NCI-H2029 (cell line): Measurements from ENCODE around the gene ADAMTS2.

Source experiments
- DNase-seq: peaks from one replicate; lab custom pipeline; 2025; lab: John Stamatoyannopoulos, UW

ADAMTS2 gene

GRCh38 chr5:179278546-179278945, 66.7 kb downstream of the ADAMTS2 start:
- DNase-seq, result no peak

DNA sequence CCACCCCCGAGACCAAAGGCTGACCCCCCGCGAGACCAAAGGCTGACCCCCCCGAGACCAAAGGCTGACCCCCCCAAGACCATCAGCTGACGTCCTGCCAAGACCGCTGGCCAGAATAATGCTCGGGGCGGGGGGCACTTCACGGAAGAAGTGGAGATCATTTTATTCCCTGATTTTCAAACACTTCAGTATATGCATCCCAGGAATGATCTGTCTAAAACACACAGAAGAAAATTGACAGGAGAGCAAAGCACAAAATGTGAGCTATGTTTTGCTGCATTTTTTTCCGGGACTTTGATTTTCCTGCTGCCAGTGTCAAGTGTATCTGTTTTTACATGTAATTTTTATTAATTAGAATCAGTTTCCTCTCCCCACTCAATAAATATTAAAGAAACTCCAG, 67.1 kb downstream of the ADAMTS2 start:
- DNase-seq, result no peak

- no peak for DNase-seq
Measured at GRCh38 chr5:179276838-179277395, 68.3 kb downstream of the ADAMTS2 start.

- no peak for DNase-seq
Measured at GRCh38 chr5:179275941-179276837, 69.1 kb downstream of the ADAMTS2 start.

DNA sequence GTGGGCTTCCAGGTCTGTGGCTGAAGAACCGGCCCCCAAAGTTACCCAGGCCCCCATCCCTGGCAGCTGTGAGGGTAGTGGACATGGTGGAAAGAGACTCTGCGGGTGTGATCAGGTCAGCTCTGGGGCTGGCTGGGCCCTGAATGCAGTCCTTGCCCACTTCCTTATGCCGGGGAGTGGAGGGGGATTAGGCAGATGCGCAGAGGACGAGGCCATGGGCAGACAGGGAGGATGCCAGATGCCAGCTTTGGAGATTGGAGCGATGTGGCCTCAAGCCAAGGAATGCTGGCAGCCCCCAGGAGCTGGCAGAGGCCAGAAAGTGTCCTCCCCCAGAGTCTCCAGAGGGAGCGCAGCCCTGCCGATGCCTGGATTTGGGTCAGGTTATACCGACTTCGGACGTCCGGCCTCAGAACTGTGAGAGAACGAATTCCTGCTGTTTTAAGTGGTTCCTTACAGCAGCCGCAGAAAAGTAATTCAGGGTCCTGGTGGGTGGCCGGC, 69.8 kb downstream of the ADAMTS2 start:
- no peak for DNase-seq

DNA sequence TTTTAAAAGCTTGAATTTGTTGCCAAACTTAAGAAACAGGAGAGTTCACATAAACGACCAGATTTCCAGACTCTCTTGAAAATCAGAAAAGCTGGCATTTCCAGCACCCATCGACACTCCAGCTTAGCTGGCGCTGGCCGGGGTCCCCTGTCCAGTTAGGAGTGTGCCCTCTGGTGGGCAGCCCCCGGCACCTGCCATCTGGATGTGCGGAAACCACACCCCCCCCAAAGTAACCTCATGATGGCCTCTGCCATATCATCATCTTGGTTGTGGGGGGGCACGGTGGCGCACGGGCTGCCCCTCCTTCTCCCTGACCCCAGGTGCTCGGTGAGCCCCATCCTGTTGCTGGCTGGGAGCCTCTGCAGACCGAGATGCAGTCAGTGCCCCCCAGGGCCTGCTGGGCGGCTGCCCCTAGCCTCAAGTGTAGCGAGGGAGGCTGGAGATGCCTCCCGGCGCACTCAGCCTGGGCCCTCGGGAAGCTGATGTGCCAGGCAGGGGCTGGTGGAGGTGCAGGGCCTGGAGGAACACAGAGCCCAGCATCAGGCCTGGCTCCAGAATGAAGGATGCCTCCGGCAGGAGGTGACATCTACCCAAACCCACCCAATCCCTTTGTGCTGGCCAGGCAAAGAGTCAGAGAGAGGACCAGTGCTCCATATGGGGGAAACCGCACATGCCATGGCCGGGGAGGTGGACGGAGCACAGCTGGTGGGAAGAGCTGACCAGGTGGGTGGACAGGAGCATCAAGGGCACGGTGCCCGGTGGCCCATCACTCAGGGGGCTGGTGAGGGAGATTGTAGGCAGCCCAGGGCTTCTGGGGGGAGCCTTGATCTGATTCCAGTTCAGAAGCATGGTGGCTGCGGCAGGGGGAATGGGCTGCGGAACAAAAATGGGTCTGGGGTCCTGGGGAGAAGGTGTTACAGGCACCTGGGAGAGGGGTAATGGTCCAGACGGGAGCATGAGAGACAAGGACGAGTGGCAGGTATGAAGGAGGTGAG, 70.6 kb downstream of the ADAMTS2 start:
- DNase-seq, result no peak

GRCh38 chr5:179273441-179274145, 71.7 kb downstream of the ADAMTS2 start:
- DNase-seq, result no peak

DNA sequence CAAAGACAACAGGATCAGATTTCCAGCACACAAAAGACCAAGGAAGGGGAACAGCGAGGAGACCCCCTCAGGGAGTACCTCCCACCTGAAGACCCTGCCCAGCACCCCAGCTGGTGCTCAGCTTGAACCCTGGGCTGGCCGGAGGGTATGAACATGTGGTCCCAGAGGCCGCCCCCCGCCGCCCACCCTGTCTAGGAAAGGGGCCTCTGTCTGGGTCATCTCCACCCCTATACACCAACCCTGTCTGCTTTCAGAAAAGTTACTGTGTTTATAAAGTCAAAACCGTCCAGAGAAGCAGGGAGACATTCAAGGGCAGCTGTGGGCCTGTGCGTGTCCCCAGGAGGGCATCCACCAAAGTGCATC, 72.2 kb downstream of the ADAMTS2 start:
- no peak for DNase-seq

GRCh38 chr5:179272326-179273072, 72.8 kb downstream of the ADAMTS2 start:
- no peak for DNase-seq

DNA sequence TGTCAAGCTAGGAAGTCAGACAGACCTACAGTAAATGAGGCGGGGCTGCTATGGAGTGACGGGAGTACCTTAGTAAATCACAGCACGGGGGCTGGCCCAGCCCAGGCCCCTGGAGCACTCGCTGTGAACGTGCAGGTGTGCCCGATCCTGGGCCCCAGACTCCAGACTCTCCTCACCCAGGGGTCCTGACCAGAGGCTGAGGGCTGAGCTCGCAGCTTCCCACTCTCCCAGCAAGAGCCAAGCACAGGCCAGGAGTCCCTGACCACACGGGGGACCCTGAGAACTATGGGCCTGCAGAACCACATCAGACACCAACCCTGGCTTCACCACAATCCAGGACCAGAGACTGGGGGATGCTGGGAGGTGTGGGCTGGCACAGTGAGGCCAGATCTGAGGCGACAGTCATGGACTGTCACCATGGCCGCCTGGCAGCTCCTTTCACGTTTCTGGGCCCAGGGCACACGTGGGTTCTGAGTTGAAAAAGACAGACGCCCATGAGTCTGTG, 73.4 kb downstream of the ADAMTS2 start:
- DNase-seq, result no peak

DNA sequence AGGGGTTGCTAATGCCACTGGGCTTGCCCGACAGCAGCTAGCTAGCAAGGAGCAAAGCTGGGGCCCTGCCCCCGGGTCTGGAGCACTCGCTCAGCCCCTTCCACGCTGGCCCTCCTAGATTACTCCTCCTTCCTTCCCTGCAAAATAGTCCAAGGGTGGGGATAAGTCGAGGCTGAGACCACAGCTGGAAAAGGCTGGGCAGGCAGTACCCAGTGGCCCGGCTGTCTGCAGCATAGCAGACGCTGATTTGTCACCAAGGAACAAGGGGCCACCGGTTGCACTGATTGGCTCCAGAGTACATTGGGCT, 73.9 kb downstream of the ADAMTS2 start:
- DNase-seq, result no peak

GRCh38 chr5:179270581-179271427, 74.5 kb downstream of the ADAMTS2 start:
- DNase-seq, result no peak

- no peak for DNase-seq
Measured at GRCh38 chr5:179269781-179270543, 75.3 kb downstream of the ADAMTS2 start.

DNA sequence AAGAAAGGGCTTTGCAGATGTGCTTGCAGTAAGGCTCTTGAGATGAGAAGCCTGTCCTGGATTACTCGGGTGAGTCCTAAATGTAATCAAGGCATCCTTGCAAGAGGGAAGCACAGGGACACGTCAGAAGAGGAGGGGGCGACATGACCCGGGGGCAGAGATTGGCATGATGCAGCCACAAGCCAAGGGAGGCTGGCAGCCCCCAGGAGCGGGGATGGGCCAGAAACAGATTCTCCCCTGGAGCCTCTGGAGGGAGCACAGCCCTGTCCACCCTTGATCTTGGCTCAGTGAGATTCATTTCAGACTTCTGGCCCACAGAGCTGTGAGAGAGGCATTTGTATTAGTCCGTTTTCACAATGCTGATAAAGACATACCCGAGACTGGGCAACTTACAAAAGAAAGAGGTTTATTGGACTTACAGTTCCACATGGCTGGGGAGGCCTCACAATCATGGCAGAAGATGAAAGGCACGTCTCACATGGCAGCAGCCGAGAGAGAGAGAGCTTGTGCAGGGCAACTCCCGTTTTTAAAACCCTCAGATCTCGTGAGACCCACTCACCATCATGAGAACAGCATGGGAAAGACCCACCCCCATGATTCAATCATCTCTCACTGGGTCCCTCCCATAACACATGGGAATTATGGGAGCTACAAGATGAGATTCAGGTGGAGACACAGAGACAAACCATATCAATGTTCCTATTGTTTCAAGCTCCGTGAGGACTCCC, 76.1 kb downstream of the ADAMTS2 start:
- DNase-seq, result no peak

GRCh38 chr5:179268399-179268952, 76.8 kb downstream of the ADAMTS2 start:
- DNase-seq, result no peak

GRCh38 chr5:179267671-179268083, 77.6 kb downstream of the ADAMTS2 start:
- DNase-seq, result no peak

GRCh38 chr5:179267071-179267670, 78.1 kb downstream of the ADAMTS2 start:
- DNase-seq, result no peak
